ENCODE data around the gene DNAJB11.
"Not testable (repeated sequence)": the region's sequence is repeated elsewhere in the genome, so short reads cannot be mapped to it uniquely, and the experiment has no call there.

The DNAJB11 gene

DNA sequence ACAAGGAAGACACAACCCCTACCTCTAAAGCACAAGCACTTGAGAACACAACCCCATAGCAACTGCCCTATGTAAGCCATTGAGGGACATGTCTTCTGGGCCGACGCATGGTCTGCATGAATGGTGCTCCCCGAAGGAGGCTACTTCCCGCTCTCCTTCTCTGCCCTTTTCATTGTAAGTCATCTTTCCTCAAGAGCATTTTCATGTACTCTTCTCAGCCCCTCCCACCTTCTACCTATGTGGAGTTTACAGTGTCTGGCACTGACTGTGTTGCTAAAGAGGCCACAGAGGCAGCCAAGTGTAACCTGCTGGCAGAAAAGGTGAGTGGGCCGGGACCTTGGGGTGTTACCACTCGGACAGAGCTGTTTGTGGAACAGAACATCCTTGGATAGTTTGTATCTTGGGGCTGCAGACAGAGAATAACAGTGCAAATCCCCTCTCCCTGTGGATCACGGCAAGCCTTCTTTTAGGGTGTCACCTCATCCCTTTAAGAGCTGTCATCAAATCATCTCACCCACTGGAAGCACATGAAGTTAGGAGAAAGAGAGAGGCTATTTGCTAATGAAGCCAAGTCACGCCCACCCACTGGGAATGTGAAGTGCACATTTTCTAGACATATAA lies 47.9 kb downstream of the DNAJB11 start:
- DNase-seq (ENCODE audit: low read depth in 2 of 2), result no peak

DNA sequence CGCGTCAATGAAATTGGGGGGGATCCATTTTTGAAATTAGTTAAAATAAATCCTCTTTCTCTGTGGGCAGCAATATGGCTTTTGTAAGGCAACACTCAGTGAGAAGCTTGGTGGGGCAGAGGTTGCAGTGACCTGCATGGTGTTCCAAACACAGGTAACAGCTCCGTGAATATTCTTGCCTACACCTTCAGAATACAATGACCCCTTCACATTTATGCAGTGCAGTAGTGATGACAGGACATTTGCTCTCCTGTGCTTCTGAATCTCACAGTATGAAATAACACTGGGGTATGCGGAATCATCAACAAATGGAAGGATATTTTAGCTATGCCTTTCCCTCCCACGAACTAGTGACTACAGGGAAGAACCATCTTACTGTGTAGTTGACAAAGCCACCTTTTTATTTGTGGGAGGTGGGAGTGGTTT lies 49.3 kb downstream of the DNAJB11 start:
- DNase-seq (ENCODE audit: low read depth in 2 of 2), result no peak

DNA sequence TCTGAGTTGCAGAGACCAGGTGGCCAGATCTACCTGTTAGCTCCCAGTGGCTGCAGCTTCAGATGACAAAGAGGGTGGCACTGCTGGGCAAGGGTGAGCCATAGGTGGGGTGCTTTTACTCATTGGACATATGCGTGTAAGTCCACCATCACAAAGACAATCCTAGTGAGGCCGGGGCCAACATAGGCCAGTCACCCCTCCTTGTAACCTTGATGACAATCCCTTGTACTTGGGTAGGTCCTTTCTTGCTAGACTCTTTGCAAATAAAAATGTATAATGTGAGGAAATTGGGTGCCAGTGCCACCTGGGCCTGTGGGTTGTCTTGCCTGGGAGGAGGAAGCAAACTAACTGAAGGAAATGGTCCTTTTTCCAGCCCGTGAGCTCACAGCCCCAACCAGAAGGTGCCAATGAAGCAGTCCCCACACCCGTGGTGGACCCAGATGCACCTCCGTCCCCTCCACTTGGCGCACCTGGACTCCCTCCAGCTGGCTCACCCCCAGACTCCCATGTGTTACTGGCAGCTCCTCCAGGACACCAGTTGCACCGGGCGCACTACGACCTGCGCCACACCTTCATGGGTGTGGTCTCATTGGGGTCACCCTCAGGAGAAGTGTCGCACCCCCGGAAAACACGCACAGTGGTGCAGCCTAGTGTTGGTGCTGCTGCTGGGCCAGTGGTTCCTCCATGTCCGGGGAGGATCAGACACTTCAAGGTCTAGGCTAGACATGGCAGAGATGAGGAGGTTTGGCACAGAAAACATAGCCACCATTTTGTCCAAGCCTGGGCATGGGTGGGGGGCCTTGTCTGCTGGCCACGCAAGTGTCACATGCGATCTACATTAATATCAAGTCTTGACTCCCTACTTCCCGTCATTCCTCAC lies 49.9 kb downstream of the DNAJB11 start:
- no peak for DNase-seq (ENCODE audit: low read depth in 2 of 2)

DNA sequence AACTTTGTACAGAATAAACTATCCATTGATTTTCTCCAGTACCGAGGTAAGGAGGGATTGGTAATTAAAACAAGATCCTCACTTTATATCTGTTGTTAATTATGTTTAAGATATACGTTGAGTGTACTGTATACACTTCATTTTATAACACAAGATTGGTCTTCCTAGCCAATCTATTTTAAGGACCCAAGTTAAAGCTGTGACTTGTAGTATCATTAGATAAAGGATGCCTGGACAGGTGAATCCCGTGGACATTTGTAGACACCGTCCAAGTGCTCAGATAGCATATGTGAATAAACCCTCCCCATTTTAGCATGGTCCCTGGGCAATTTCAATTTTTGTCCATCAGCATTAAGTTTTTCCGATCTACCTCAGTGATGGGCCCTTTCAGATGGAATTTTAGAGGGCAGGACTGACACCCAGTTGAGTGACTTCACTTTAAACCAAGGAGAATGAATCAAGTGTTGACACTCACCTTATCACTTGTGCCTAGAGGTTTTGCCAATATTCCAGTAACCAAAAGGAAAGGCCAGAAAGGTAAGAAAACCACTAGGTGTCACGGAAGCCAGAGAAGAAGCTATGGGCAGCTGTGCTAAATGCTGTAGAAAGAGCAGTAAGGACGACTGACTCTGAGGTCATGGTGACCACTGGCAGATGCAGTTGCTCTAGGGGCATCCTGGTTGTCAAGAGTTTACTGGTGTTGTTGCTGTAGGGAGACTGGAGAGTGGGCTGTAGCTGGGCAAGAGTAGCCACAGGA lies 51.6 kb downstream of the DNAJB11 start:
- no peak for DNase-seq (ENCODE audit: low read depth in 2 of 2)

DNA sequence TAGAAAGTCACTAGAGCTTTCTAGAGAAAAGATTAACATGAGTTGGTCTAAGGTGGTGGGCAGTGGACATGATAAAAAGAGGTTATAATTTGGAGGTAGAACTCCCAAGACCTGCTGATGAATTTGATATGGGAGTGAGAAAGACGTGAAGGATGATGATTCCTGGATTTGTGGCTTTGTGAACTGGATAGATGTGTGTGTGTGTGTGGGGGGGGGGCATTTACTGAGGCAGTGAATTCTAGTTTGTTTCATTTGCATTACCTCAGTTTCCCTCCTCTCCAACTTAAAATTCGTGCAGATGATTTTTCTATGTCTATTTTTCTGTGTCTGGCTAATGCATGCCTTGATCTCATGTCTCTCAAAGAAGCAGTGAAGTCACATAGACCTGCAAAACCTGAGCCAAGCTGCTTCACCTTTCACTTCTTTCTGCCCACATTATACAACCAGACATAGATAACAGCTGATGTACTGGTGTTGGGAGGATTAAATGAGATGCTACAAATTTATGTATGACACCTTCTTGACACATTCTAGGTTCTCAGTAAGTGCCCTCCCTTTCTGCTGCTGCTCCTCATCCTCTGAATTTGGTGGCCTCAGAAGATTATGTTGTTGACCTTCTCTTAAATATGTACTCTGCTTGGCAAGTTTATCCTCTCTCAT lies 52.3 kb downstream of the DNAJB11 start:
- no peak for DNase-seq (ENCODE audit: low read depth in 2 of 2)

DNA sequence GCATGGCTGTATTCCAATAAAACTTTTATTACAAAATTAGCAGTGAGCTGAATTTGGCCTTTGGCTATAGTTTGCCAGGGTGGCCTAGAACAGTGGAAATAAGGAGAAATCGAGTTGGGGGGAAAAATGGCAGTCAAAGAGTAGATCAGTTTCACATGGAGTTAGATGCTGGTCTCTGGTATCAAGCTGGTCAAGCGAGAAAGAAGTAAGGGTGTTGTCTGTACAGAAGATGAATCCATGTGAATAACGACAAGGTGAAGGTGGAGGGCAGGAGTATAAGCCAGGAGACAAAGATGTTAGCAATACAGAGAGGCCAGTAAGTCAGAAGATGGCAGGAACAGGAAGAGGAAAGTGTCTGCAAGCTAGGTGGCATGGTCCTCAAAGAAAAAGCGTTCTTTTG lies 54.1 kb downstream of the DNAJB11 start:
- DNase-seq (ENCODE audit: low read depth in 2 of 2), result no peak

DNA sequence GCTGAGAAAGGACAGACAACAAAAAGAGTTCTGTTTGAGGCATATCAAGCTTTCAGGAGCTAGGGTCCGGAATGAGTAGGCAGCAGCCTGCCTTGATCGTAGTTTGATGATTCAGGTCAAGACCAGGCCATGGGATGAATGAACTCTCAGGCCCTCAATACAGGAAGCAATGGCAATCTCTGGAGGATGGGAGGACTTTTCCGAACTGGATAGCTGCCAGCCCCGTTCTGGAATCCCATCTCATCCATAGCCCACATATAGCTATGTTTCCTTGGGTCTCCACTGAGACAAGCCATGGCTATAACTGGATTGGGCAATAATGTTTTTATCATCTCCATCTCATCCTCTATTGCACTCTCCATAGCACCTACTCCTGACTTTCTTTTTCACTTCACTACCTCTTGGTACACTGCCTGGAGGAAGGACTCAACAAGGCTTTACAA lies 55.1 kb downstream of the DNAJB11 start:
- no peak for DNase-seq (ENCODE audit: low read depth in 2 of 2)

DNA sequence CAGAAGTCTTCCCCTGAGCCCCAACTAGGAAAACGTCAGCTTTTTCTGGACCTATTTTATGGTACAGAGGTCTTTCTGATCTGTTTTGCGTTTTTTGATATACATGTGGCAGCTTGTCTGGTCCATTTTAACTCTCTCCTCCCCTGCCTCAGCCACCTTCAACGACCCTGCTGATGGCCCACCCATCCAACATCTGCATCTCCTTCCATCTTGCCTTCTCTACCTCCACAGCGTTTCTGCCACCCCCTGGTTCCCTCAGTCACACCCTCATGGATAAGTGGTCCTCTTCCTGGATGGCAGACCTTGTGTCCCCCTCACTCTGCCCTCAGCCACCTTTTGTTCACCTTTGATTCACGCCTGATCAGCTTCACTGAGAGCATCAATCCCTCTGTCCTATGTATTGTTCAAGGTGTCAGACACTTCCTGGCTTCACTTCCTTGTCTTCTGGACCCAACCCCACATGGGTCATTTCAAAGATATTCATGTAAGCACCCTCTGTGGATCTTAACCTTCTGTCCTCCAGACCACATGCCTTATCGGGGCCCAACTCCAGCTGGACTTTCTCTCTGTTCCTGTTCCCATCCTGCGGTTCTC lies 55.8 kb downstream of the DNAJB11 start:
- DNase-seq (ENCODE audit: low read depth in 2 of 2), result no peak

DNA sequence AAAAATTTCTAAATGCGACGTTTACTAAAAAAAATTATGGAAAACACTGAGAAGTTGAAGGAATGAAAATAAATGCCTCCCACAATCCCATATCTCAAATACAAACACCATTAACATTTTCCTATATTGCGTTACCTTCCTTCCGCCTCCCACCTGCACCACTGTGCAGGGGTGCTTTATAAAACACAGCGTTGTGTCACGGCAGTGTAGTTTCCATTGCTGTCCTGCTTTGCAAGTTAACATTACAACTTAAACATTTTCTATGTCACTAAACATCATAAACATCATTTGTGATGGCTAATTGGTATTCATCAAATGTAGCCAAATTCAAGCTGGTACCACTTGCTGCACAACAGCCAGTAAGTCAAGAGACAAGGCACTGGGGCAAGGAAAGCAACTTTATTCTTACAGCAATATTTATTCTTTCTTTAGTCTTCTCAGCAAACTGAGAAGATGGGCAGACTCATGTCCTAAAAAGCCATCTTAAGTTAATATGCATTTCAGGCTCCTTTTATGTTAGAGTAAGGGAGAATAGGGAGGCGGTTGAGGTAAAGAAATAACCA lies 57.4 kb downstream of the DNAJB11 start:
- no peak for DNase-seq (ENCODE audit: low read depth in 2 of 2)

DNA sequence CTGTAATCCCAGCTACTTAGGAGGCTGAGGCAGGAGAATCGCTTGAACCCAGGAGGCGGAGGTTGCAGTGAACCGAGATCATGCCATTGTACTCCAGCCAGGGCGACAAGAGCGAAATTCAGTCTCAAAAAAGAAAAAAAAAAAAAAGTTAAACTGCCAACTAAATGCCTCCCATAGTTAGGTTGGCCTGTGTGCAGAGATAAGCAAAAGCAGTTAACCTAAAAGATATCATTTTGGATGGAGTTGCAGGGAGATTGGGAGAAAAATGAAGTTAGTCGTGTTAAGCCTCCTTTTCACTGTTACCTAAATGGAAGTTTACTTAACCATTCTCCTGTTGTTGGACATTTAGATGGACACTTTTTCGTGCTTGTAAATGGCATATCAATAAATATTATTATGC lies 58.2 kb downstream of the DNAJB11 start:
- no peak for DNase-seq (ENCODE audit: low read depth in 2 of 2)

DNA sequence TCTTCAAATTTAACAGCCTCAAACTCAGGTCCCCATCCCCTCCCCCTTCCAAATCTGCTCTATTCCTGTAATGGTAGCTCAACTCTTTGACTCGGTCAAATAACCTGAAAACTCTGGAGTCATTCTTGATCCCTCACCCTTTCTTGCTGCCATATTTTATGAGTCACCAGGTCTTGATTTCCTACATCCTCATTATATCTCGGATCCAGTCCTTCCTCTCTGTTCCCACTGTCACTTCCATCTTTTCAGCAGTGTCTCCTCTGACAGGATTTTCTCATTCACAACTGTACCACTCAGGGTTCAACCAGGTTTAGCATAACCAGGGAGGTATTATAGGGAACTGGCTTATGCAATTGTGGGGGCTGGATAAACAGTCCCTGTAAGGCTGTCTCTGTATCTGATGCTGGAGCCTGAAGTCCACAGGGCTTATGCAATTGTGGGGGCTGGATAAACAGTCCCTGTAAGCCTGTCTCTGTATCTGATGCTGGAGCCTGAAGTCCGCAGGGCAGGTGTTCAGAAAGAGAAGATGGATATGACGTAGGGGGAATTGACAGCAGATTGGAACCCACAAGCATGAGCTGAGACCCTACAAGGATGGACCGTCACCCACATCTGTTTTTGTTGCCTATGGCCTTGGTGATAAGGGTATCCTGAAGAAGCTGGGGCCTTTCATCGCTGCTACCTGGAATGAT lies 60.6 kb downstream of the DNAJB11 start:
- DNase-seq (ENCODE audit: low read depth in 2 of 2), result no peak

DNA sequence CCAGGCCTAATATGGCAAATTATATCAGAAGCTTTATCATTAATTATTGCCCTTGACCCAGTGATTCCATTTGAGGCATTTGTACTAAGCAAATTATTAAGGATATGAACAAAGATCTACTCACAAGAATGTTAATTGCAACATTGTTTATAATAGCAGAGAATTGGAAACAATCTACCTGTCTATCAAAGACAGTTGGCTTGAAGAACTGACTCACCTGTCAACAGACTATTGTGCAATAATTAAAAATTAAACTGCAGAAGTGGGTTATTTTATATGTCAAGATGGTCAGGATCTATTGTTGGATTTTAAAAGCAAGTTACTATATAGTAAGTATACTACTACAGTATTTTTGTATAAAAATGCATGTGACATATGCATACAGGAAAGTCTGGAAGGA lies 63.0 kb downstream of the DNAJB11 start:
- no peak for DNase-seq (ENCODE audit: low read depth in 2 of 2)

DNA sequence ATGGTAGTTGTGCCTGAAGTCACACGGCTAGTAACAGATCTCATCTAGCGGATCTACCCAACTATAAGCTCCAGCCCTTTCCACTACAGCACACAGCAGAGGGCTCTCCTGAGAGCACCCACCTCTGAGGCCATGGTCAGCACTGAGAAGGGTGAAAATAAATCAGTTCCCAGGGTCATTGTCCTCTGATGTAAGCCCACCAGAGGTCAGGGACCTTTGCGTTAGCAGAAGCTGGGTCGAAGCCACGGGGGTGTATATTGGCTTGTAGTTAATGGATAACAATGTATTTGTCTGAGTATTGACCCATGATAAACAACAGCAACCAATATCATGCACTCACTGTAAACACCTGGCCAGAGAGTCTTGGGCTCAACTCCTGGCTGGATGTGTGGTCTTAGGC lies 63.7 kb downstream of the DNAJB11 start:
- DNase-seq (ENCODE audit: low read depth in 2 of 2), result not testable (repeated sequence)

All from stimulated activated CD8-positive, alpha-beta memory T cell treated with anti-CD3 and anti-CD28 coated beads, Interleukin-2, amount 100 ng/mL, for 48 hours (primary cell).